Measurements from ENCODE around the gene SSBP2. TPM values are rescaled to one million over a fixed set of nuclear protein-coding genes. Genes with fewer than 3 reads are reported as not detected.
"Not testable (repeated sequence)": the region's sequence is repeated elsewhere in the genome, so short reads cannot be mapped to it uniquely, and the experiment has no call there.

The SSBP2 gene
- total RNA-seq, 1 experiment from 2014 or later: 30.0 TPM

GRCh38 chr5:81428861-81429260 lies 322.0 kb downstream of the SSBP2 start:
- 0 out of 2 replicates have a peak, but pooled peaks cover 7% of the 10 kb centered on the region for H3K4me1 ChIP-seq
- peaks cover 3% of the 10 kb centered on the region; the same call in 1 of the 2 replicates for H3K36me3 ChIP-seq
- no peak overlapping the region for H3K4me3 ChIP-seq
- H3K9me3 ChIP-seq (replicated peaks): no peaks in the 10 kb centered on the region
- peak in 1 of 2 experiments; percentile 23 for DNase-seq
- no peaks in the 10 kb centered on the region for H3K27me3 ChIP-seq
- no peak overlapping the region for H3K27ac ChIP-seq

- H3K4me3 ChIP-seq: no peak overlapping the region
Measured at GRCh38 chr5:81428446-81428845, 322.5 kb downstream of the SSBP2 start.

GRCh38 chr5:81427566-81427965 lies 323.3 kb downstream of the SSBP2 start:
- no peaks in the 10 kb centered on the region for H3K27me3 ChIP-seq
- H3K4me1 ChIP-seq: 0 out of 2 replicates have a peak, but pooled peaks cover 7% of the 10 kb centered on the region
- H3K27ac ChIP-seq: no peak overlapping the region
- H3K9me3 ChIP-seq (replicated peaks): no peaks in the 10 kb centered on the region
- peaks cover 3% of the 10 kb centered on the region; the same call in 1 of the 2 replicates for H3K36me3 ChIP-seq
- no peak for DNase-seq
- no peak overlapping the region for H3K4me3 ChIP-seq

More at GRCh38 chr5:81428446-81428845, 322.5 kb downstream of the SSBP2 start:
- 0 out of 2 replicates have a peak, but pooled peaks cover 7% of the 10 kb centered on the region for H3K4me1 ChIP-seq
- no peaks in the 10 kb centered on the region for H3K9me3 ChIP-seq (replicated peaks)
- no peaks in the 10 kb centered on the region for H3K27me3 ChIP-seq
- no peak overlapping the region for H3K27ac ChIP-seq
- peaks cover 3% of the 10 kb centered on the region; the same call in 1 of the 2 replicates for H3K36me3 ChIP-seq
- DNase-seq: no peak

- no peaks in the 10 kb centered on the region for H3K9me3 ChIP-seq (replicated peaks)
- H3K4me1 ChIP-seq: 0 out of 2 replicates have a peak, but pooled peaks cover 7% of the 10 kb centered on the region
- H3K4me3 ChIP-seq: no peak overlapping the region
- H3K36me3 ChIP-seq: no peaks in the 10 kb centered on the region
- no peak for DNase-seq
- H3K27ac ChIP-seq: no peak overlapping the region
- no peaks in the 10 kb centered on the region for H3K27me3 ChIP-seq
Measured at GRCh38 chr5:81426359-81427030, 324.4 kb downstream of the SSBP2 start.

GRCh38 chr5:81425569-81425968 lies 325.3 kb downstream of the SSBP2 start:
- peaks cover 9% of the 10 kb centered on the region for H3K4me1 ChIP-seq
- no peak overlapping the region for H3K27ac ChIP-seq
- DNase-seq: peak in 1 of 2 experiments; percentile 72
- H3K27me3 ChIP-seq: no peaks in the 10 kb centered on the region
- H3K9me3 ChIP-seq (replicated peaks): no peaks in the 10 kb centered on the region
- H3K4me3 ChIP-seq: no peak overlapping the region
- H3K36me3 ChIP-seq: no peaks in the 10 kb centered on the region

- Histone ChIP-seq H3K4me3 (no peak overlapping the region), H3K36me3 (no peaks in the 10 kb centered on the region), H3K27me3 (no peaks in the 10 kb centered on the region), H3K27ac (no peak overlapping the region), H3K4me1 (peaks cover 18% of the 10 kb centered on the region), H3K9me3 (replicated peaks) (no peaks in the 10 kb centered on the region)
- DNase-seq: peak in 1 of 2 experiments; percentile 9
Measured at GRCh38 chr5:81424728-81425127, 326.2 kb downstream of the SSBP2 start.

- Histone ChIP-seq H3K36me3 (no peaks in the 10 kb centered on the region), H3K9me3 (replicated peaks) (no peaks in the 10 kb centered on the region), H3K4me1 (peaks cover 15% of the 10 kb centered on the region), H3K27ac (no peak overlapping the region), H3K4me3 (no peak overlapping the region), H3K27me3 (no peaks in the 10 kb centered on the region)
- peak in 1 of 2 experiments; percentile 7 for DNase-seq
Measured at GRCh38 chr5:81422671-81423070, 328.2 kb downstream of the SSBP2 start.

GRCh38 chr5:81420039-81420667 lies 330.7 kb downstream of the SSBP2 start:
- DNase-seq: peak; percentile 23 to 61
- Histone ChIP-seq H3K36me3 (no peaks in the 10 kb centered on the region), H3K4me3 (no peak overlapping the region), H3K27me3 (no peaks in the 10 kb centered on the region), H3K27ac (peak overlapping the region; percentile 44), H3K4me1 (peaks cover 12% of the 10 kb centered on the region), H3K9me3 (replicated peaks) (no peaks in the 10 kb centered on the region)

- Histone ChIP-seq H3K4me1 (peaks cover 12% of the 10 kb centered on the region), H3K9me3 (replicated peaks) (no peaks in the 10 kb centered on the region), H3K4me3 (no peak overlapping the region), H3K27me3 (no peaks in the 10 kb centered on the region), H3K27ac (no peak overlapping the region), H3K36me3 (no peaks in the 10 kb centered on the region)
- no peak for DNase-seq
Measured at GRCh38 chr5:81418606-81419005, 332.3 kb downstream of the SSBP2 start.

- Histone ChIP-seq H3K27ac (no peak overlapping the region), H3K36me3 (no peaks in the 10 kb centered on the region), H3K4me3 (no peak overlapping the region), H3K4me1 (peaks cover 12% of the 10 kb centered on the region), H3K27me3 (no peaks in the 10 kb centered on the region), H3K9me3 (replicated peaks) (no peaks in the 10 kb centered on the region)
- no peak for DNase-seq
Measured at GRCh38 chr5:81417052-81417451, 333.8 kb downstream of the SSBP2 start.

GRCh38 chr5:81409896-81410295 lies 341.0 kb downstream of the SSBP2 start:
- no peaks in the 10 kb centered on the region for H3K4me1 ChIP-seq
- no peaks in the 10 kb centered on the region for H3K9me3 ChIP-seq (replicated peaks)
- no peak overlapping the region for H3K27ac ChIP-seq
- no peaks in the 10 kb centered on the region for H3K27me3 ChIP-seq
- H3K36me3 ChIP-seq: no peaks in the 10 kb centered on the region
- no peak overlapping the region for H3K4me3 ChIP-seq
- DNase-seq: no peak

GRCh38 chr5:81409361-81409760 lies 341.5 kb downstream of the SSBP2 start:
- no peak for DNase-seq
- Histone ChIP-seq H3K27ac (no peak overlapping the region), H3K36me3 (no peaks in the 10 kb centered on the region), H3K4me1 (no peaks in the 10 kb centered on the region), H3K4me3 (no peak overlapping the region), H3K9me3 (replicated peaks) (no peaks in the 10 kb centered on the region), H3K27me3 (no peaks in the 10 kb centered on the region)

GRCh38 chr5:81408496-81408895 lies 342.4 kb downstream of the SSBP2 start:
- Histone ChIP-seq H3K4me1 (no peaks in the 10 kb centered on the region), H3K9me3 (replicated peaks) (no peaks in the 10 kb centered on the region), H3K36me3 (no peaks in the 10 kb centered on the region), H3K27me3 (no peaks in the 10 kb centered on the region), H3K27ac (no peak overlapping the region), H3K4me3 (no peak overlapping the region)
- no peak for DNase-seq

GRCh38 chr5:81407811-81408210 lies 343.1 kb downstream of the SSBP2 start:
- not testable (repeated sequence) for H3K36me3 ChIP-seq; H3K27ac ChIP-seq; DNase-seq; H3K4me3 ChIP-seq; H3K9me3 ChIP-seq (replicated peaks); H3K27me3 ChIP-seq; H3K4me1 ChIP-seq

- no peaks in the 10 kb centered on the region for H3K9me3 ChIP-seq (replicated peaks)
- no peak overlapping the region for H3K27ac ChIP-seq
- no peaks in the 10 kb centered on the region for H3K36me3 ChIP-seq
- H3K27me3 ChIP-seq: no peaks in the 10 kb centered on the region
- no peaks in the 10 kb centered on the region for H3K4me1 ChIP-seq
- DNase-seq: no peak
- H3K4me3 ChIP-seq: no peak overlapping the region
Measured at GRCh38 chr5:81405126-81405891, 345.6 kb downstream of the SSBP2 start.

All from SJCRH30 (cell line).